ENCODE measurements around the gene FUT4.
"Not testable (repeated sequence)": the region's sequence is repeated elsewhere in the genome, so short reads cannot be mapped to it uniquely, and the experiment has no call there.

DNA sequence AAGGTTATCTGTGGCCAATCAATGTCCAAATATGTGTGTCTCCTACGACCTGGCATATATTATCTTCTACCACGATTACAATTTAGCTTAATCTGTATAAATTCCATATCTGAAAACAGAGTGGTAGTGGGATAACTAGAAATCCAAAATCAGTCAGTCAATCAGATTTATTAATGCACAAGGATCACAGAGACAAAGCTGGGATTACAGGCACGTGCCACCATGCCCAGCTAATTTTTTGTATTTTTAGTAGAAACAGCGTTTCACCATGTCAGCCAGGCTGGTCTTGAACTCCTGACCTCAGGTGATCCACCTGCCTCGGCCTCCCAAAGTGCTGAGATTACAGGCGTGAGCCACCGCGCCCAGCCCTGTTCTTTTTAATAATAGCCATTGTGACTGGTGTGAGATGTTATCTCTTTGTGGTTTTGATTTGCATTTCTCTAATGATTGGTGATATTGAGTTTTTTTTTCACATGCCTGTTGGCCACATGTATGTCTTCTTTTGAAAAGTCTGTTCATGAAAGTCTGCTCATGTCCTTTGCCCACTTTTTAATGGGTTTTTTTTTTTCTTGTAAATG is 12.1 kb downstream of the FUT4 start:
- not testable (repeated sequence) for TF ChIP-seq ZNF274 (IDR thresholded peaks at IDR 0.05; ENCODE audit: low read depth, low read length); YY1 (IDR thresholded peaks at IDR 0.05; ENCODE audit: insufficient read depth, insufficient read length)
